GM18505 (cell line): ENCODE data around the gene PCDHA11.
"Not testable (repeated sequence)": the region's sequence is repeated elsewhere in the genome, so short reads cannot be mapped to it uniquely, and the experiment has no call there.

Source experiments
- ATAC-seq: cut with Tn5 transposase; IDR thresholded peaks from one replicate; pipeline ENCODE4 v1.9.1; 2021; ENCODE audit not compliant: unreplicated experiment
- POLR2A ChIP-seq: IDR thresholded peaks from 4 replicates; pipeline ENCODE4 v1.6.1; 2011; ENCODE audit warnings: borderline replicate concordance; ENCODE audit not compliant: insufficient read depth, insufficient read length; ENCODE audit errors: extremely low read depth

The PCDHA11 gene

GRCh38 chr5:140870221-140871201, 1.8 kb downstream of the PCDHA11 start:
- ATAC-seq, result no peak
- TF ChIP-seq POLR2A, result no peak

DNA sequence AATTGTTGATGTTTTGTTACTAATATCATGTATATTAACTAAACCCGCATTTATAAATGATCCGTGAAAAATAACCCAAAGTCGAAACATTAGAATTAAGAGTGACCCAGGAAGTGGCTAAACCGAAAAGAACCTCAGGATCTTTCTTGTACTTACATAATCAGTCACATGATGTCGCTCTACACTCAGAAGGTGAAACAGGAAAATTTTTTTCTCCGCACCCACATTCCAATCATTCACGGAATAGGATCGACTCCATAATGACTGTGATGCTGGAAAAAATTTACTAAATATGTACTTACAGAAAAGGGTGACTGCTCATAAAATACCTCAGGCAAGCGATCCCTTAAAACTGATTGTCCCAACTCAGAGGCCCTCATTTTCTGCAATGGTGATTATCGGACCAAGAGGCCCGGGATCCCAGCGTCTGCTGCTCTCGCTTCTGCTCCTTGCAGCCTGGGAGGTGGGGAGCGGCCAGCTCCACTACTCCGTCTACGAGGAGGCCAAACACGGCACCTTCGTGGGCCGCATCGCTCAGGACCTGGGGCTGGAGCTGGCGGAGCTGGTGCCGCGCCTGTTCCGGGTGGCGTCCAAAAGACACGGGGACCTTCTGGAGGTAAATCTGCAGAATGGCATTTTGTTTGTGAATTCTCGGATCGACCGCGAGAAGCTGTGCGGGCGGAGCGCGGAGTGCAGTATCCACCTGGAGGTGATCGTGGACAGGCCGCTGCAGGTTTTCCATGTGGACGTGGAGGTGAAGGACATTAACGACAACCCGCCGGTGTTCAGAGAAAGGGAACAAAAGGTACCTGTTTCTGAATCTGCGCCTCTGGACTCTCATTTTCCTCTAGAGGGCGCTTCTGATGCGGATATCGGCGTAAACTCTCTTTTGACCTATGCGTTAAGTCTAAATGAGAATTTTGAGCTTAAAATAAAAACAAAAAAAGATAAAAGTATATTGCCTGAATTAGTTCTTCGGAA, 6.6 kb downstream of the PCDHA11 start, which contains the start of gene PCDHA12:
TSS of gene PCDHA12 (plus strand) at position 224 of the 981 bp plus-strand sequence. CDS start at position 389, 165 bp downstream.
- no peak for ATAC-seq
- TF ChIP-seq POLR2A, result no peak

- ATAC-seq, result not testable (repeated sequence)
Measured at GRCh38 chr5:140876541-140877261, 7.9 kb downstream of the PCDHA11 start.

GRCh38 chr5:140877262-140877581, 8.5 kb downstream of the PCDHA11 start:
- no peak for TF ChIP-seq POLR2A
- ATAC-seq, result no peak

- no peak for TF ChIP-seq POLR2A
- no peak for ATAC-seq
Measured at GRCh38 chr5:140881889-140882590, 13.3 kb downstream of the PCDHA11 start, which contains the start of gene PCDHA13. Gene PCDHA13, plus strand, starts transcription at chr5:140882124. Its CDS starts 145 bp downstream, at chr5:140882269.

DNA sequence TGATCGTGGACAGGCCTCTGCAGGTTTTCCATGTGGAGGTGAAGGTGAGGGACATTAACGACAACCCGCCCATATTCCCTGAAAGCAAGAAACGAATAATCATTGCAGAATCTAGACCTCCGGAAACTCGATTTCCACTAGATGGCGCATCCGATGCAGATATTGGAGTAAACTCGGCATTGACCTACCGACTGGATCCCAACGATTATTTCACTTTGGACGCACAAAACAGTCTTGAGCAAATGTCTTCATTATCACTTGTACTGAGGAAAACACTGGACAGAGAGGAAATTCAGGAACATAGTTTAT, 13.8 kb downstream of the PCDHA11 start:
- TF ChIP-seq POLR2A, result no peak
- no peak for ATAC-seq

GRCh38 chr5:140883373-140883772, 14.6 kb downstream of the PCDHA11 start:
- no peak for ATAC-seq
- TF ChIP-seq POLR2A, result no peak

- TF ChIP-seq POLR2A, result no peak
- ATAC-seq, result no peak
Measured at GRCh38 chr5:140883927-140884697, 15.4 kb downstream of the PCDHA11 start.

DNA sequence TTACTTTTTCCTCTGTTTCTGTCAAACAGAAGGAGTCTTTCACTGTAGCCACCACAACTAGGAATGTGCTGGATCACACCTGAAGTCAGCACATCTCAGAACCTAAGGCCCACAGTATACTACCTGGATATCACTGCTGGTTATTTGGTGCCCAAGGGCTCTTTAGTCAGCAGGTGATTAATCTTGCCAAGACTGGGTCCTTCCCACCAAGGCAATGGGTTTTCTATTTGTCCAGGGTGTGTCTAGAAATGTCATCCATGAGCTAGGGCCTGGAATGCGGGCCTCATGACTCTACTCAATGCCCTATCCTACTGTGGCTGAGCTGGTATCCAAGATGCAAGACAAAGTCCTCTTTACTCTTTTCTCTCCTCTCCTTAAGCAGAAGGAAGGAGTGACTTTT, 47.6 kb downstream of the PCDHA11 start:
- no peak for TF ChIP-seq POLR2A
- no peak for ATAC-seq
